ENCODE data around the gene SPATA24.

Gene SPATA24

DNA sequence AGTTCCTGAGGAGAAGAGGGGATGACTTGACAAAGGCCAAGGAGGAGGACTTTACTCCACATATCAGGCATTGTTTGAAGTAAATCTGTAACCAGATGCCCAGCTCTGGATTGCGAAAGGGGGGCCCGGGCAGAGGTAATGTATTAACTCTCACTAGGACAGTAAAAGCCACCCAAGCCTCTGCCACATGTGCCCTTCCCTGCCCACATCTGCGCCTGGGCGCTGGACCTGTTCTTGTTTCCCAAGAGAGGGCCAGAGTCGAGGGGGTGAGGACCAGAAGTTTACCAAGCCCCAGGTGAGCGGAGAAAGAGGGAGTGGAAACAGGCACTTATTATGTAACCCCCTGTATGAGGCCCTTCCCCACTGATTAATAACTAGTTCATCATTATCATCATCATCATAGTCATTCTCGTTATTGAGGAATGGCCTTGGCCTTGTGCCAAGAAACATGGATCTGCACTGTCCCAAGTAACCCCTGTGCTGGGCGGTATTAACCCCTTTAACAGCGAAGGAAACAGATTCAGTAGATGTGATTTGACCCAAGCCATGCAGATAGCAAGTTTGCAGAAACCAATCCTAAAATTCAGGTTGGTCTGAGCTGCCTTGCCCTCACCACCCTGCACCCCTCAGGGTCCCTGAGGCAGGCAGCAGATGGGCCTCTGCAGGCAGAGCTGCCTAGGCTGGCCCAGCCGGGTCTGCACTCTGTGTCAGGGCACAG, 20.5 kb downstream of the SPATA24 start, which contains the start of gene SLC23A1:
Gene SLC23A1 (minus strand): TSS at position 23 of the 718 bp plus-strand sequence. CDS start 44 bp downstream, outside the sequence.
- DNase-seq (ENCODE audit: low read depth in 2 of 2) = peak in 1 of 2 donors; percentile 22
- TF ChIP-seq, protein P1, sequence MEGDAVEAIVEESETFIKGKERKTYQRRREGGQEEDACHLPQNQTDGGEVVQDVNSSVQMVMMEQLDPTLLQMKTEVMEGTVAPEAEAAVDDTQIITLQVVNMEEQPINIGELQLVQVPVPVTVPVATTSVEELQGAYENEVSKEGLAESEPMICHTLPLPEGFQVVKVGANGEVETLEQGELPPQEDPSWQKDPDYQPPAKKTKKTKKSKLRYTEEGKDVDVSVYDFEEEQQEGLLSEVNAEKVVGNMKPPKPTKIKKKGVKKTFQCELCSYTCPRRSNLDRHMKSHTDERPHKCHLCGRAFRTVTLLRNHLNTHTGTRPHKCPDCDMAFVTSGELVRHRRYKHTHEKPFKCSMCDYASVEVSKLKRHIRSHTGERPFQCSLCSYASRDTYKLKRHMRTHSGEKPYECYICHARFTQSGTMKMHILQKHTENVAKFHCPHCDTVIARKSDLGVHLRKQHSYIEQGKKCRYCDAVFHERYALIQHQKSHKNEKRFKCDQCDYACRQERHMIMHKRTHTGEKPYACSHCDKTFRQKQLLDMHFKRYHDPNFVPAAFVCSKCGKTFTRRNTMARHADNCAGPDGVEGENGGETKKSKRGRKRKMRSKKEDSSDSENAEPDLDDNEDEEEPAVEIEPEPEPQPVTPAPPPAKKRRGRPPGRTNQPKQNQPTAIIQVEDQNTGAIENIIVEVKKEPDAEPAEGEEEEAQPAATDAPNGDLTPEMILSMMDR (IDR thresholded peaks at IDR 0.05; ENCODE audit: low read depth, low read length) = no peak
- no peak within 1 kb of the TSS for H3K4me3 ChIP-seq (replicated peaks in 1 of 2; ENCODE audit: low read depth in 2 of 2, low read length in 2 of 2)

DNA sequence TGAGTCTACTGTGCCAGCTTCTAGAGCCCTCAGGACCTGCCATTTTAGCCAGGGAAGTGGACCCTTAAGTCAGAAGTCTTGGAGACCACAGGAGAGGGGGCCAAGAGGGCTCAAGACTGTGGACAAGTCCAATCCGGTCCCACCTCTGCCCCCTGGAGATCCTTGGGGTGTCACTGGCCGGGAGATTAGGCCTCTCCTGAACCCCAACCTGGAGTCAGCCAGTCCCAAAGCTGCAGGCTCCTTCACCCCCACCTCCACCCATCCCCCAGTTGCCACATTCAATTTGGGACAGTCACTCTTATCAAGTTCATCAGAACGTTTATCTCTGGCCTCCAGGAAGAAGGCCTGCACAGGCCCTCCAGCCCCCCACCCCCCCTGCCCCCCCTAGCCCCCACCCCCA, 21.1 kb downstream of the SPATA24 start:
- no peak for DNase-seq (ENCODE audit: low read depth in 2 of 2)
- TF ChIP-seq, protein P1 (IDR thresholded peaks at IDR 0.05; ENCODE audit: low read depth, low read length) = no peak
- H3K4me3 ChIP-seq (replicated peaks in 1 of 2; ENCODE audit: low read depth in 2 of 2, low read length in 2 of 2) = no peak overlapping the region

DNA sequence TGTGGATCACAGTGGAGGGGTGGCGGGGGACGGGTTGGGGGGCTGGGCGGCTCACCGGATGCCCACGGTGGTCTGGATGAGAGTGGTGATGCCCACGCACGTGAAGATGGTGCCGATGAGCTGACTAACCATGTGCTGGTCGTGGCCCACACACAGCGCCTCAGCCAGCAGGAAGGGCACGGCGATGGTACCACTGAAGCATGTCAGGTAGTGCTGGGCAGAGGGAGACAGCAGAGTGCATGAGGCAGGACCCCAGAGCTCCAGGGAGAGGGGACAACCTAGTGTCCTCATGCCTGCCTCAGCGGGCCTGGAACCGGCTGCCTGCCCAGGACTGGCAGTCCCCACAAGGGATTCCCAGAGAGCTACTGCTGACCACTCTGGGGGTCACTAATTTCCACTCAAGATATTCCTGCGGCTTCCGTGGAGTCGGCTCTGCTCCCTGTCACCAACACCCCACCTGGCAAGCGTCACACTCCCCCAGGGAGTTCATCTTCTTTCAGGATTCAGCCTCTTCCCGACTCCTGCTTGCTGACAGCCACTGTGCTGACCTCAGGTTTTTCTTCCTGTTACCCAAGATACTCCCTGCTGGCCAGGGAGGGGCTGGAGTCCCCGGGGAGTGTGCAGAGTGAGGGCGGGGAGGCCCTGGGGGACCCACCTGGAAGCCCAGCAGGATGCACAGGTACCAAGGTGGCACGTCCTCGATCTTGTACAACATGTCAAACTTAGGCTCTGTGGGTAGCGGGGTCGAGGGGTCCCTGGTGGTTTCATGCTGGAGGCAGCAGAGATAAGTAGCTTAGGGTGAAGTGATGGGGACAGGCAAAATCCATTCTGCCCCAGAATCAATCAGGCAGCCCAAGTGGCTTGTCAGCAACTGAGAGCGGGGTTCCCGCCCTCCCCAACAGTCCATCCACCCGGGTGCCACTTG, 21.8 kb downstream of the SPATA24 start:
- no peak overlapping the region for H3K4me3 ChIP-seq (replicated peaks in 1 of 2; ENCODE audit: low read depth in 2 of 2, low read length in 2 of 2)
- no peak for DNase-seq (ENCODE audit: low read depth in 2 of 2)
- TF ChIP-seq, protein P1 (IDR thresholded peaks at IDR 0.05; ENCODE audit: low read depth, low read length) = no peak

DNA sequence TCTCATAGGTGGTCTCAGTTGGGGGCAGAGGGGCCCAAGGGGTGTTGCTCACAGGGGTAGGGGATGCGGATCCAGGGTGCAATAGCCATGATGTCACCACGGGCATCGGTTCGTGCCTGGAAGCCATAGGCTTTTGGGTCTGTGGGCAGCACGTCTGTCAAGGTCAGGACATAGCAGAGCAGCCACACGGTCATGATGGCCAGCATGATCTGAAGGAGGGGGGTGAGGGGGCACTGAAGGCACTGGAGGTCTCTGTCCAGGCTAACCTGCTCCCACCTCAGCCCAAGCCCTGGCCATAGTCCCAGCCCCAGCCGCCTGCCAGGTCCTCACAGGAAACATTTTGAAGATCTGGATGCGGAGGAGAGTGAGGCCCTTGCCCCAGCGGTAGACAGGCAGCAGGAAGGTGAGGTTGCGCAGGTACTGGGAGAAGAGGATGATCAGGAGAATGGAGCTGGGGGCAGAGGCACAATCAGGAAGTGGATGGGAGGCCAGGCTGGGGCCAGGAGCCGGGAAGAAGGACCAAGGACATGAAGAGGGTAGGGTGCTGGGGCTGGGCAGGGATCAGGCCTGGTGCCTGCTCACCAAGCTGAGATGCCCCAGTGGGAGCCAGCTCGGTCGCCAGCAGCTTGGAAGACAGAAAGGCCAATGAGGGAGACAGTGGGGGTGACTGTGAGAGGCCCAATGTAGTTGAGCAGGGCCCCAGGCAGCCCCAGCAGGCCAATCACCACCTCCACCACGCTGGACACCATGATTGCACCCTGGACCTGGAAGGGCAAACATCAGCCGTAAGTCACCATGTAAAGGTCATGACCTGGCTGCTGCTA, 24.1 kb downstream of the SPATA24 start:
- DNase-seq (ENCODE audit: low read depth in 2 of 2) = no peak
- TF ChIP-seq, protein P1 (IDR thresholded peaks at IDR 0.05; ENCODE audit: low read depth, low read length) = no peak
- no peak overlapping the region for H3K4me3 ChIP-seq (replicated peaks in 1 of 2; ENCODE audit: low read depth in 2 of 2, low read length in 2 of 2)

DNA sequence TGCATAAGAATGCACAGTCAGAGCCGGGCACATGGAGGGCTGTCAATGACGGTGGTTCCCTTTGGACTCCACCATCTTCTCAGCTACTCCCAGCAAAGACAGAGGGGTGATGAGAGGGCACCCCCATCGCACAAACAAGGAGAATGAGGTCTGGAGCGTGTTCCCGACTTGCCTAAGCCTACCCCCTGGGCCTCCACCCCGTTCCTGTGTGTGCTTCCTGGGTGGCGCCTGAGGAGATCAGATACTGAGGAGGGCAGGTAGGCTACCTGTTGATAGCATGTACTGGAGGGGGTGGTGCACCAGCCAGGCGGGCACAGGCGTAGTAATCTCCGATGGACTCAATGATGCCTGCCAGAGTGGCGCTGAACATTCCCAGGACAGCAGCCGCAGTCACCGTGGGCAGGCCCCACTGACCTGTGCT, 24.9 kb downstream of the SPATA24 start:
- no peak overlapping the region for H3K4me3 ChIP-seq (replicated peaks in 1 of 2; ENCODE audit: low read depth in 2 of 2, low read length in 2 of 2)
- no peak for DNase-seq (ENCODE audit: low read depth in 2 of 2)
- TF ChIP-seq, protein P1 (IDR thresholded peaks at IDR 0.05; ENCODE audit: low read depth, low read length) = no peak

DNA sequence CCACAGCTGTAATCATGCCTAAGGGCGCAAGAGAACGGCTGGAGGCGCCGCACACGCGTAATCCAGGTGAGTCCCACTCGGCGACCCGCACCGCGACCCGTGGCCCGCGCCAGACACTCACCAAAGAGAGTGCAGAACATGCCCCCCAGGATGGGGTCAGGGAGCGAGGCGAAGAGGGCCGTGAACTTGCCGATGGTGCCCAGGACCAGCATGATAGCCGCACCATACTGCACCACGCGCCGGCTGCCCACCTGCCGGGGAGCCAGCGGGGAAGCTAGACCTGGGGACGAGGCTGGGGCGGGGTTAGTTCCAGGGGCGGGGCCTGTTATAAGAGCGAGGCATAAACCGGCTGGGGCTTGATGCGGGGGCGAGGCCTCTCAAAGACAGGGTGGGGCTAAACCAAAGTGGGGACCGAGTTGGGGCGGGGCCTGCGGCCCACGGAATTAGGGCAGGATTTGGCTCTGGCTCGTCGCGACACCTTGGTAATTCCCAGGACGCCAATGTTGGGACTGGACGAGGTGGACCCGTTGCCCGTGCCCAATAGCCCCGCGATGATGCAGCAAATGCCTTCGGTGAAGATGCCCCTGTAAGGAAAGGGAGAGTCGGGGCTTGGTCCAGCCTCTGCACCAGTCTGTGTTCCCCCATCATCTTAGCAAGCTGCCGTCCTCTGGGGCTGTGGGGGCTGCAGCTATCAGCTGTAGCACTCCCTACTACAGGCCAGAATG, 25.6 kb downstream of the SPATA24 start:
- H3K4me3 ChIP-seq (replicated peaks in 1 of 2; ENCODE audit: low read depth in 2 of 2, low read length in 2 of 2) = no peak overlapping the region
- DNase-seq (ENCODE audit: low read depth in 2 of 2) = no peak
- TF ChIP-seq, protein P1 (IDR thresholded peaks at IDR 0.05; ENCODE audit: low read depth, low read length) = no peak

All from cardiac fibroblast (primary cell).